Limb (tissue), 2 donors: Measurements from ENCODE around the gene SUMO2.

Experiments
- DNase-seq, 2 donors: peaks; one replicate each; pipeline ENCODE4 v3.0.0-alpha.2; 2016; ENCODE audit errors: extremely low spot score in 2 of 2

SUMO2 gene

GRCh38 chr17:75124041-75124818 is 58.5 kb downstream of the SUMO2 start:
- DNase-seq: no peak

GRCh38 chr17:75118307-75118706 is 64.5 kb downstream of the SUMO2 start:
- no peak for DNase-seq

- no peak for DNase-seq
These were observed 66.0 kb downstream of the SUMO2 start for GRCh38 chr17:75116737-75117136.
